K562 (cell line): ENCODE measurements around the gene QKI. TPM values are rescaled to one million over a fixed set of nuclear protein-coding genes. Genes with fewer than 3 reads are reported as not detected.

Experiments
- ATAC-seq: fragments of 200-7000 bp; cut with Tn5 transposase; 3 replicates; pipeline ENCODE4 v1.9.1; 2020; ENCODE audit warnings: moderate library complexity
- BruUV-seq: library from RNA; stranded (reverse); fragments of 400-500 nt; replicated peaks from 2 replicates; lab custom pipeline; 2021; lab: Mats Ljungman, UMichigan
- CTCF ChIA-PET: fragments of 300-600 bp; formaldehyde crosslinking; extraction: SDS; loops from one replicate; lab custom pipeline; 2021; ENCODE audit warnings: low intra/inter-chr PET ratio; lab: Yijun Ruan, JAX
- POLR2A ChIA-PET: fragments of 300-600, 350-650 bp; sonication (Branson Sonifier 250); formaldehyde crosslinking; extraction: SDS; loops from one replicate; lab custom pipeline; 2021; ENCODE audit warnings: antibody characterized with exemption, inconsistent platforms; lab: Yijun Ruan, JAX
- DNase-seq, 4 experiments: peaks; one replicate each; pipeline versions ENCODE4 v3.0.0 to v3.0.0-alpha.2; 2011 to 2018; ENCODE audit warnings: low spot score in 3 of 4, mixed read lengths in 3 of 4; ENCODE audit errors: extremely low read depth in 1 of 4
- FAIRE-seq: peaks from 2 replicates; lab custom pipeline; 2011; peaks lifted over from hg19 to GRCh38; lab: Jason Lieb, UNC
- H2AFZ ChIP-seq: 2 replicates; pipeline ENCODE4 v1.6.0; 2011; ENCODE audit warnings: low read depth, low read length, control low read depth, inconsistent platforms
- H3K27ac ChIP-seq: fragments of 200-600 bp; 3 replicates; pipeline ENCODE4 v1.8.0; 2011; ENCODE audit warnings: low read depth, mild to moderate bottlenecking, control low read depth, inconsistent platforms, low read length, moderate library complexity, mixed read lengths; ENCODE audit errors: extremely low read depth
- H3K27me3 ChIP-seq, 2 experiments: fragments of 300-600 bp in 1 of 2; 2 replicates in 1 of 2; 3 replicates in 1 of 2; pipeline versions ENCODE4 v1.6.0 to v1.8.0; 2011; ENCODE audit warnings: inconsistent platforms in 2 of 2, low read length in 2 of 2, mild to moderate bottlenecking in 1 of 2, mixed read lengths in 1 of 2, moderate library complexity in 1 of 2; ENCODE audit not compliant: control insufficient read depth in 2 of 2, insufficient read depth in 2 of 2
- H3K36me3 ChIP-seq: fragments of 300-600 bp; 3 replicates; pipeline ENCODE4 v1.8.0; 2011; ENCODE audit warnings: mild to moderate bottlenecking, low read length, inconsistent platforms; ENCODE audit not compliant: control insufficient read depth, insufficient read depth
- H3K4me1 ChIP-seq, 2 experiments: fragments of 200-600 bp in 1 of 2; replicated peaks in 1 of 2; 2 replicates in 1 of 2; 3 replicates in 1 of 2; pipeline versions ENCODE4 v1.5.1 to v1.8.0; 2011; ENCODE audit warnings: inconsistent platforms in 2 of 2, low read length in 2 of 2, mild to moderate bottlenecking in 1 of 2, mixed read lengths in 1 of 2, moderate library complexity in 1 of 2; ENCODE audit not compliant: control insufficient read depth in 2 of 2, insufficient read depth in 2 of 2
- H3K4me2 ChIP-seq: 2 replicates; pipeline ENCODE4 v1.6.1; 2011; ENCODE audit warnings: low read length, control low read depth, inconsistent platforms, mixed read lengths; ENCODE audit not compliant: insufficient read depth
- H3K4me3 ChIP-seq: fragments of 200-600 bp; sonication (generic), shearing (Covaris generic); 2 replicates; pipeline ENCODE4 v1.5.1; 2016; ENCODE audit warnings: control low read depth, inconsistent platforms
- H3K79me2 ChIP-seq: fragments of 200-600 bp; 3 replicates; pipeline ENCODE4 v1.8.0; 2011; ENCODE audit warnings: low read length, inconsistent platforms; ENCODE audit not compliant: control insufficient read depth, insufficient read depth
- H3K9ac ChIP-seq, 2 experiments: 2 replicates each; pipeline versions ENCODE4 v1.6.0 to v1.6.1; 2011; ENCODE audit warnings: low read depth in 2 of 2, low read length in 2 of 2, control low read depth in 1 of 2, inconsistent platforms in 1 of 2, mild to moderate bottlenecking in 1 of 2, mixed read lengths in 1 of 2; ENCODE audit not compliant: insufficient read depth in 1 of 2
- H3K9me1 ChIP-seq: one replicate; pipeline ENCODE4 v1.6.0; 2011; ENCODE audit warnings: inconsistent platforms, mild to moderate bottlenecking, low read length, moderate library complexity; ENCODE audit not compliant: control insufficient read depth, insufficient read depth
- H3K9me3 ChIP-seq: replicated peaks from 2 replicates; pipeline ENCODE4 v1.5.1; 2011; ENCODE audit warnings: low read depth, low read length, inconsistent platforms; ENCODE audit not compliant: control insufficient read depth, insufficient read depth
- H4K20me1 ChIP-seq: replicated peaks from 2 replicates; pipeline ENCODE4 v1.6.1; 2011; ENCODE audit warnings: low read length, inconsistent platforms, mixed read lengths; ENCODE audit not compliant: control insufficient read depth, insufficient read depth
- CEBPB ChIP-seq: fragments of 450-650 bp; IDR thresholded peaks from 2 replicates; pipeline ENCODE4 v1.6.1; 2016; ENCODE audit warnings: missing genetic modification characterization, missing compliant biosample characterization
- CEBPG ChIP-seq, 3 experiments: fragments of 200-800 bp in 1 of 3; sonication (Bioruptor generic) in 1 of 3; sonication (generic) in 1 of 3; formaldehyde crosslinking in 1 of 3; IDR thresholded peaks in 2 of 3; conservative IDR thresholded peaks in 1 of 3; 2 replicates each; pipeline versions ENCODE4 v1.6.1 to v1.8.0; 2016 to 2022; ENCODE audit warnings: missing compliant biosample characterization in 2 of 3, missing genetic modification characterization in 2 of 3, mild to moderate bottlenecking in 1 of 3, missing genetic modification reagents in 1 of 3
- TFE3 ChIP-seq: fragments of 450-650 bp; formaldehyde crosslinking; IDR thresholded peaks from 2 replicates; pipeline ENCODE4 v1.4.0; 2020; ENCODE audit warnings: mild to moderate bottlenecking, mixed read lengths
- ZNF445 ChIP-seq: fragments of 250-450 bp; sonication (Bioruptor Pico); IDR thresholded peaks from 2 replicates; pipeline ENCODE4 v1.4.0; 2020; ENCODE audit warnings: low read depth, mild to moderate bottlenecking, moderate library complexity
- WGBS: fragments of 100-300 bp; shearing (Covaris generic); methylation state at CpG from one replicate; pipeline ENCODE4 v1.1.6; 2016; ENCODE audit warnings: low coverage, mixed read lengths; ENCODE audit not compliant: insufficient coverage; ENCODE audit errors: missing lambda C conversion rate; 5-methylcytosine and 5-hydroxymethylcytosine counted together
- in situ Hi-C: fragments of 300-500 bp; cut with MboI; formaldehyde crosslinking; loops from 4 replicates; pipeline ENCODE4 v1.15.0; 2018; ENCODE audit warnings: inconsistent platforms, mixed read lengths
- intact Hi-C: fragments of 100-400 bp; cut with micrococcal nuclease; formaldehyde crosslinking; loops from 2 replicates; pipeline ENCODE4 v1.14.2; 2022
- polyA plus RNA-seq, 8 experiments: library from polyadenylated mRNA; depleted of rRNA in 4 of 8; stranded (reverse) in 5 of 8; unstranded in 3 of 8; fragments of >200 nt; fragmentation: Nextera tagmentation in 2 of 8; fragmentation: Illumina TruSeq in 1 of 8; extraction: Ambion mirVana in 2 of 8; extraction: Trizol in 1 of 8; gene quantifications; 2 replicates each; pipeline versions ENCODE4 v1.2.1 to v1.2.3, GENCODE V29; 2011 to 2014; ENCODE audit warnings: inconsistent platforms in 1 of 8, missing spikeins in 1 of 8
- total RNA-seq, 7 experiments: library from RNA; depleted of rRNA in 6 of 7; stranded (reverse); fragments of >200 nt in 6 of 7; fragmentation: Illumina TruSeq in 2 of 7; extraction: Trizol in 2 of 7; gene quantifications; 2 replicates each; pipeline versions ENCODE4 v1.2.1 to v1.2.3, GENCODE V29; 2011 to 2021; ENCODE audit warnings: low replicate concordance in 1 of 7

QKI gene
- total and polyA plus RNA-seq, 9 of the 15 experiments (the other 6 are each of a cell fraction or from before 2014, with no cell fraction given) = 20.4 to 215 (median 123) TPM

- H3K79me2 ChIP-seq = peaks cover 98% of the 10 kb centered on the region
- WGBS = 84% methylated on average over 4 of the region's 4 CpGs
- in situ Hi-C loops (no loop called here), intact Hi-C loops (no loop called here)
- no peaks in the 10 kb centered on the region for H3K9me1 ChIP-seq
- no peak overlapping the region for H2AFZ ChIP-seq
- H3K27ac ChIP-seq = no peak overlapping the region
- TF ChIP-seq CEBPG (CRISPR knock-in tag; IDR thresholded peaks at IDR 0.05) = no peak
- TF ChIP-seq CEBPG (tag; conservative IDR thresholded peaks at IDR 0.05 in 1 of 2, IDR thresholded peaks at IDR 0.05 in 1 of 2) = peak; percentile 23 to 77; a peak in 3 of 4 replicates
- no peak for TF ChIP-seq TFE3 (CRISPR knock-in tag)
- peak; percentile 85 for TF ChIP-seq CEBPB (tag)
- no peak for TF ChIP-seq ZNF445 (CRISPR knock-in tag)
- peaks cover 11 to 15% of the 10 kb centered on the region in 2 experiments; a peak in 4 of 5 replicates for H3K4me1 ChIP-seq
- H3K27me3 ChIP-seq = no peaks in the 10 kb centered on the region
- H3K9me3 ChIP-seq = no peaks in the 10 kb centered on the region
- ATAC-seq (no peak), DNase-seq (no peak), FAIRE-seq (no peak)
- no peak overlapping the region for H3K9ac ChIP-seq
- no peak overlapping the region for H3K4me3 ChIP-seq
- H3K4me2 ChIP-seq = no peak overlapping the region
- H4K20me1 ChIP-seq = peaks cover 22% of the 10 kb centered on the region
- no TSS peak for BruUV-seq
- ChIA-PET POLR2A (interaction anchor here (0.6 to 1.0 kb wide), 2 partner anchors 13 to 19 kb away, joined by 4 read pairs; no protein-coding TSS in a partner anchor), CTCF (interaction anchor here (0.7 kb wide), 1 partner anchor 246 kb away, joined by 3 read pairs; no protein-coding TSS in a partner anchor)
- no peaks in the 10 kb centered on the region for H3K36me3 ChIP-seq
Measured at GRCh38 chr6:163435023-163435422, 20.5 kb downstream of the QKI start.
